CD14-positive monocyte (primary cell): Measurements from ENCODE around the gene SPIRE2. TPM values are rescaled to one million over a fixed set of nuclear protein-coding genes. Genes with fewer than 3 reads are reported as not detected.
A peak's percentile ranks its signal among the peaks of the same experiment; 100 is the strongest.
"Not testable (repeated sequence)": the region's sequence is repeated elsewhere in the genome, so short reads cannot be mapped to it uniquely, and the experiment has no call there.

Experiments
- DNase-seq, 3 donors: peaks; one replicate each; pipeline ENCODE4 v3.0.0-alpha.2; 2011 to 2022
- H2AFZ ChIP-seq: 2 replicates; pipeline ENCODE4 v1.6.0; 2012; ENCODE audit warnings: mild to moderate bottlenecking, low read depth, low read length, inconsistent platforms; ENCODE audit not compliant: insufficient read depth, poor library complexity, severe bottlenecking
- H3K27ac ChIP-seq, 2 donors: 1 replicate in 1 of 2; 2 replicates in 1 of 2; pipeline ENCODE4 v1.5.1; 2012 to 2013; ENCODE audit warnings: low read length in 2 of 2, control low read depth in 1 of 2, inconsistent platforms in 1 of 2, low read depth in 1 of 2, mild to moderate bottlenecking in 1 of 2
- H3K27me3 ChIP-seq, 2 donors: one replicate each; pipeline versions ENCODE4 v1.6.0 to v1.6.1; 2011 to 2013; ENCODE audit warnings: low read length in 2 of 2; ENCODE audit not compliant: control insufficient read depth in 2 of 2, insufficient read depth in 2 of 2
- H3K36me3 ChIP-seq, 2 donors: replicated peaks in 1 of 2; 1 replicate in 1 of 2; 2 replicates in 1 of 2; pipeline versions ENCODE4 v1.5.1 to v1.6.1; 2012 to 2013; ENCODE audit warnings: low read length in 2 of 2, control low read depth in 1 of 2, inconsistent platforms in 1 of 2, mild to moderate bottlenecking in 1 of 2; ENCODE audit not compliant: insufficient read depth in 2 of 2, control insufficient read depth in 1 of 2
- H3K4me1 ChIP-seq, 2 donors: 1 replicate in 1 of 2; 2 replicates in 1 of 2; pipeline versions ENCODE4 v1.5.1 to v1.6.1; 2012 to 2013; ENCODE audit warnings: low read length in 2 of 2, control low read depth in 1 of 2, inconsistent platforms in 1 of 2, mild to moderate bottlenecking in 1 of 2, moderate library complexity in 1 of 2; ENCODE audit not compliant: insufficient read depth in 2 of 2, control insufficient read depth in 1 of 2
- H3K4me2 ChIP-seq: replicated peaks from 2 replicates; pipeline ENCODE3; 2012; ENCODE audit warnings: low read length, moderate library complexity, mild to moderate bottlenecking; ENCODE audit not compliant: poor library complexity, severe bottlenecking; ENCODE audit errors: extremely low read depth
- H3K4me3 ChIP-seq, 3 experiments: fragments of 200-600 bp in 1 of 3; sonication (generic) in 1 of 3; replicated peaks in 1 of 3; 1 replicate in 2 of 3; 2 replicates in 1 of 3; pipeline ENCODE4 v1.5.1; 2011 to 2013; ENCODE audit warnings: low read length in 3 of 3, mild to moderate bottlenecking in 3 of 3, control low read depth in 2 of 3, low read depth in 2 of 3, inconsistent platforms in 1 of 3, moderate library complexity in 1 of 3
- H3K79me2 ChIP-seq: 2 replicates; pipeline ENCODE4 v1.6.0; 2012; ENCODE audit warnings: mild to moderate bottlenecking, control low read depth, inconsistent platforms, low read length, moderate library complexity; ENCODE audit not compliant: insufficient read depth
- H3K9ac ChIP-seq: 2 replicates; pipeline ENCODE4 v1.6.0; 2017; ENCODE audit warnings: low read length, mild to moderate bottlenecking; ENCODE audit not compliant: insufficient read depth, poor library complexity, severe bottlenecking
- H3K9me3 ChIP-seq, 2 donors: replicated peaks in 1 of 2; 1 replicate in 1 of 2; 2 replicates in 1 of 2; pipeline versions ENCODE4 v1.5.1 to v1.6.1; 2012 to 2013; ENCODE audit warnings: low read length in 2 of 2, control low read depth in 1 of 2; ENCODE audit not compliant: control insufficient read depth in 1 of 2, insufficient read depth in 1 of 2
- H4K20me1 ChIP-seq: 2 replicates; pipeline ENCODE4 v1.6.0; 2012; ENCODE audit warnings: mild to moderate bottlenecking, low read length, control low read depth, moderate library complexity; ENCODE audit not compliant: insufficient read depth
- H3K27ac Mint-ChIP-seq, 7 donors: one replicate each; pipeline ENCODE4 v1.8.0; 2020; ENCODE audit warnings: mild to moderate bottlenecking in 7 of 7, mixed read lengths in 7 of 7, moderate library complexity in 6 of 7, inconsistent platforms in 2 of 7
- H3K27me3 Mint-ChIP-seq, 3 donors: one replicate each; pipeline ENCODE4 v1.8.0; 2021 to 2022; ENCODE audit warnings: low read depth in 3 of 3, mild to moderate bottlenecking in 3 of 3, mixed read lengths in 3 of 3, moderate library complexity in 3 of 3, inconsistent platforms in 1 of 3
- H3K36me3 Mint-ChIP-seq, 2 donors: one replicate each; pipeline ENCODE4 v1.8.0; 2020; ENCODE audit warnings: mixed read lengths in 2 of 2, inconsistent platforms in 1 of 2, mild to moderate bottlenecking in 1 of 2
- H3K4me1 Mint-ChIP-seq: one replicate; pipeline ENCODE4 v1.8.0; 2020; ENCODE audit warnings: mild to moderate bottlenecking, mixed read lengths
- H3K4me3 Mint-ChIP-seq, 2 donors: one replicate each; pipeline ENCODE4 v1.8.0; 2020; ENCODE audit warnings: mild to moderate bottlenecking in 2 of 2, mixed read lengths in 2 of 2, moderate library complexity in 1 of 2
- H3K9me3 Mint-ChIP-seq, 7 donors: one replicate each; pipeline ENCODE4 v1.8.0; 2020 to 2022; ENCODE audit warnings: mixed read lengths in 7 of 7, mild to moderate bottlenecking in 6 of 7, moderate library complexity in 6 of 7, inconsistent platforms in 2 of 7
- CTCF ChIP-seq: fragments of 200-600 bp; IDR thresholded peaks from one replicate; pipeline ENCODE4 v1.8.0; 2022; ENCODE audit warnings: antibody characterized with exemption, mild to moderate bottlenecking
- WGBS: methylation state at CpG from one replicate; pipeline ENCODE4 v1.1.5; 2013; ENCODE audit warnings: missing lambda C conversion rate; ENCODE audit not compliant: insufficient coverage; 5-methylcytosine and 5-hydroxymethylcytosine counted together
- intact Hi-C, 2 donors: fragments of 100-400 bp; cut with micrococcal nuclease; formaldehyde crosslinking; loops; one replicate each; pipeline versions ENCODE4 v1.15.0 to v1.15.1; 2023
- polyA plus RNA-seq, 3 donors: library from polyadenylated mRNA; depleted of rRNA in 1 of 3; unstranded in 2 of 3; stranded (reverse) in 1 of 3; fragments of 300-500 nt in 2 of 3; fragments of >200 nt in 1 of 3; fragmentation: Illumina TruSeq in 2 of 3; gene quantifications; 1 replicate in 2 of 3; 2 replicates in 1 of 3; pipeline ENCODE4 v1.2.3, GENCODE V29; 2012 to 2021

The SPIRE2 gene
- polyA plus RNA-seq, 3 donors: 0.09 to 1.2 TPM; not detected in 1

GRCh38 chr16:89805136-89805905 is 23.0 kb upstream of the SPIRE2 start:
- intact Hi-C loops: no loop called here
- H3K9ac ChIP-seq: no peak overlapping the region
- DNase-seq: no peak
- no peak overlapping the region for H3K27ac ChIP-seq
- Mint-ChIP-seq H3K4me3 (no peak overlapping the region), H3K36me3 (peaks cover 21 to 61% of the 10 kb centered on the region in 2 donors), H3K27me3 (peaks cover 0 to 2% (median 0%) of the 10 kb centered on the region in 3 donors), H3K4me1 (no peaks in the 10 kb centered on the region), H3K9me3 (peaks cover 0 to 2% (median 0%) of the 10 kb centered on the region in 7 donors), H3K27ac (peak overlapping the region in 1 of 7 donors; percentile 30)
- H3K79me2 ChIP-seq: no peaks in the 10 kb centered on the region
- no peaks in the 10 kb centered on the region for H3K9me3 ChIP-seq
- no peaks in the 10 kb centered on the region for H4K20me1 ChIP-seq
- H2AFZ ChIP-seq: no peak overlapping the region
- 93% methylated on average over 12 of the region's 15 CpGs for WGBS
- no peaks in the 10 kb centered on the region for H3K4me1 ChIP-seq
- no peaks in the 10 kb centered on the region for H3K27me3 ChIP-seq
- H3K4me3 ChIP-seq: no peak overlapping the region
- TF ChIP-seq CTCF: no peak
- peaks cover 2 to 37% of the 10 kb centered on the region in 2 donors for H3K36me3 ChIP-seq
- no peak overlapping the region for H3K4me2 ChIP-seq

GRCh38 chr16:89806589-89807193 is 21.6 kb upstream of the SPIRE2 start:
- H3K9ac ChIP-seq, H3K27me3 ChIP-seq, H3K27ac ChIP-seq, H3K27ac Mint-ChIP-seq, H3K79me2 ChIP-seq, H3K9me3 ChIP-seq, H3K4me2 ChIP-seq, H3K4me1 Mint-ChIP-seq, H3K4me3 Mint-ChIP-seq, H2AFZ ChIP-seq, DNase-seq, H3K9me3 Mint-ChIP-seq, H3K4me1 ChIP-seq, intact Hi-C loops, H4K20me1 ChIP-seq, H3K4me3 ChIP-seq, H3K27me3 Mint-ChIP-seq: not testable (repeated sequence)
- peaks cover 19 to 50% of the 10 kb centered on the region in 2 donors for H3K36me3 Mint-ChIP-seq
- H3K36me3 ChIP-seq: peaks cover 2 to 42% of the 10 kb centered on the region in 2 donors
- 30% methylated on average over 8 of the region's 16 CpGs for WGBS
